HCT116 (cell line): ENCODE measurements around the gene CCDC198. TPM values are rescaled to one million over a fixed set of nuclear protein-coding genes. Genes with fewer than 3 reads are reported as not detected.

Experiments used
- ATAC-seq: fragments of 200-7000 bp; cut with Tn5 transposase; 2 replicates; pipeline ENCODE4 v1.9.1; 2020; ENCODE audit warnings: mild to moderate bottlenecking, moderate library complexity
- Bru-seq: library from RNA; stranded (reverse); fragments of 400-500 nt; gene quantifications from one replicate; lab custom pipeline; 2021; lab: Mats Ljungman, UMichigan
- BruChase-seq, 2 experiments: library from RNA; stranded (reverse); fragments of 400-500 nt; gene quantifications; one replicate each; lab custom pipeline; 2021; lab: Mats Ljungman, UMichigan
- BruUV-seq: library from RNA; stranded (reverse); fragments of 400-500 nt; replicated peaks from 2 replicates; lab custom pipeline; 2021; lab: Mats Ljungman, UMichigan
- CTCF ChIA-PET: fragments of 300-600 bp; sonication (Branson Sonifier 250); formaldehyde crosslinking; loops from one replicate; lab custom pipeline; 2021; ENCODE audit warnings: antibody characterized with exemption; lab: Charles Lee
- POLR2A ChIA-PET: fragments of 300-600, 350-600 bp; sonication (Branson Sonifier 250); formaldehyde crosslinking; loops from one replicate; lab custom pipeline; 2021; ENCODE audit warnings: antibody characterized with exemption; lab: Charles Lee
- RAD21 ChIA-PET, 2 experiments: fragments of 300-600 bp; sonication (Branson Sonifier 250); formaldehyde crosslinking; loops; one replicate each; lab custom pipeline; 2023; ENCODE audit warnings: low total read pairs in 2 of 2; ENCODE audit not compliant: uncharacterized antibody in 2 of 2, unreplicated experiment in 2 of 2, low non-redundant PET in 1 of 2; lab: Charles Lee
- DNase-seq: peaks from one replicate; pipeline ENCODE4 v3.0.0-alpha.2; 2010; ENCODE audit warnings: low read depth, low spot score
- H2AFZ ChIP-seq: fragments of 200-600 bp; shearing (Covaris generic), sonication (generic); 2 replicates; pipeline ENCODE4 v1.6.1; 2017; ENCODE audit warnings: low read depth, mixed run types, mixed read lengths, antibody characterized with exemption, low read length; ENCODE audit not compliant: poor library complexity, severe bottlenecking
- H3K27ac ChIP-seq: 2 replicates; pipeline ENCODE4 v1.5.1; 2012; ENCODE audit warnings: low read depth, low read length
- H3K27me3 ChIP-seq: fragments of 200-600 bp; sonication (generic); 2 replicates; pipeline ENCODE4 v1.6.1; 2016; ENCODE audit warnings: mixed run types, low read length, mixed read lengths; ENCODE audit not compliant: insufficient read depth
- H3K36me3 ChIP-seq, 2 experiments: fragments of 200-500 bp in 1 of 2; fragments of 200-600 bp in 1 of 2; sonication (Bioruptor generic) in 1 of 2; sonication (generic) in 1 of 2; 2 replicates each; pipeline versions ENCODE4 v1.5.1 to v1.6.1; 2014 to 2016; ENCODE audit warnings: low read length in 2 of 2, inconsistent platforms in 1 of 2, mixed read lengths in 1 of 2, mixed run types in 1 of 2; ENCODE audit not compliant: insufficient read depth in 2 of 2, control insufficient read depth in 1 of 2
- H3K4me1 ChIP-seq, 2 experiments: fragments of 200-600 bp in 1 of 2; sonication (generic) in 1 of 2; 2 replicates each; pipeline versions ENCODE4 v1.5.1 to v1.6.1; 2012 to 2017; ENCODE audit warnings: low read length in 2 of 2, inconsistent platforms in 1 of 2, mild to moderate bottlenecking in 1 of 2, mixed read lengths in 1 of 2, mixed run types in 1 of 2, moderate library complexity in 1 of 2; ENCODE audit not compliant: insufficient read depth in 2 of 2, control insufficient read depth in 1 of 2
- H3K4me2 ChIP-seq: fragments of 200-600 bp; sonication (generic); 2 replicates; pipeline ENCODE4 v1.6.1; 2017; ENCODE audit warnings: mixed run types, low read length, mixed read lengths
- H3K4me3 ChIP-seq, 2 experiments: fragments of 200-600 bp in 1 of 2; sonication (generic) in 1 of 2; replicated peaks in 1 of 2; 2 replicates each; pipeline ENCODE4 v1.5.1; 2011 to 2016; ENCODE audit warnings: low read length in 2 of 2, control low read depth in 1 of 2, low read depth in 1 of 2, mild to moderate bottlenecking in 1 of 2, mixed read lengths in 1 of 2, mixed run types in 1 of 2
- H3K79me2 ChIP-seq: fragments of 200-600 bp; sonication (generic); 2 replicates; pipeline ENCODE4 v1.6.1; 2017; ENCODE audit warnings: mild to moderate bottlenecking, mixed run types, low read length, moderate library complexity, mixed read lengths; ENCODE audit not compliant: insufficient read depth
- H3K9ac ChIP-seq: fragments of 200-600 bp; sonication (generic); 2 replicates; pipeline ENCODE4 v1.6.1; 2016; ENCODE audit warnings: low read length, mixed read lengths
- H3K9me2 ChIP-seq: fragments of 200-600 bp; sonication (generic), shearing (Covaris generic); 2 replicates; pipeline ENCODE4 v1.6.1; 2017; ENCODE audit warnings: mixed run types, mild to moderate bottlenecking, moderate library complexity; ENCODE audit not compliant: insufficient read depth
- H3K9me3 ChIP-seq, 2 experiments: fragments of 200-500 bp in 1 of 2; fragments of 200-600 bp in 1 of 2; sonication (Bioruptor generic) in 1 of 2; sonication (generic) in 1 of 2; 2 replicates each; pipeline ENCODE4 v1.6.1; 2014 to 2017; ENCODE audit warnings: low read length in 2 of 2, mixed read lengths in 2 of 2, inconsistent platforms in 1 of 2, low read depth in 1 of 2, mild to moderate bottlenecking in 1 of 2, mixed run types in 1 of 2, moderate library complexity in 1 of 2; ENCODE audit not compliant: control insufficient read depth in 1 of 2, insufficient read depth in 1 of 2
- H4K20me1 ChIP-seq: fragments of 200-600 bp; sonication (generic), shearing (Covaris generic); 2 replicates; pipeline ENCODE4 v1.6.1; 2017; ENCODE audit warnings: mixed run types, mild to moderate bottlenecking, moderate library complexity; ENCODE audit not compliant: insufficient read depth
- EZH2 ChIP-seq: fragments of 200-600 bp; sonication (generic); IDR thresholded peaks from 2 replicates; pipeline ENCODE4 v1.6.1; 2017; ENCODE audit warnings: antibody characterized with exemption, mixed run types
- JUND ChIP-seq: IDR thresholded peaks from 2 replicates; pipeline ENCODE4 v1.6.1; 2012
- MAX ChIP-seq: IDR thresholded peaks from 2 replicates; pipeline ENCODE4 v1.6.1; 2012
- POLR2A ChIP-seq: IDR thresholded peaks from 2 replicates; pipeline ENCODE4 v1.7.0; 2011; ENCODE audit warnings: borderline replicate concordance; ENCODE audit not compliant: insufficient read depth, insufficient read length; ENCODE audit errors: extremely low read depth
- intact Hi-C: fragments of 100-400 bp; cut with micrococcal nuclease; formaldehyde crosslinking; loops from 2 replicates; pipeline ENCODE4 v1.10.0; 2022
- long read RNA-seq: library from polyadenylated mRNA; unstranded; transcript quantifications from one replicate; pipeline ENCODE4 v2.0.0, GENCODE V29; 2021; ENCODE audit not compliant: unreplicated experiment
- polyA plus RNA-seq: library from polyadenylated mRNA; unstranded; fragments of >200 nt; gene quantifications from 2 replicates; pipeline ENCODE4 v1.2.1, GENCODE V29; 2012; ENCODE audit warnings: missing spikeins
- total RNA-seq: library from RNA; stranded (reverse); gene quantifications from one replicate; pipeline ENCODE4 v1.2.1, GENCODE V29; 2021; ENCODE audit not compliant: unreplicated experiment
- TF ChIP-seq, protein P1 (sequence below): IDR thresholded peaks from 2 replicates; pipeline ENCODE4 v1.6.1; 2011; ENCODE audit warnings: mild to moderate bottlenecking, low read length, moderate library complexity; ENCODE audit not compliant: insufficient replicate concordance; ENCODE audit errors: extremely low read depth

Gene CCDC198
- total RNA-seq (not detected), Bru-seq, nascent RNA (not detected), BruChase-seq, experiment 1, labeled RNA remaining after a 6-hour chase (not detected), BruChase-seq, experiment 2, labeled RNA remaining after a 2-hour chase (not detected)
- polyA plus RNA-seq: not detected in 2 replicates
- long read RNA-seq: 0 reads

- H3K9me3 ChIP-seq: no peaks in the 10 kb centered on the region
- DNase-seq: no peak
- H3K9me2 ChIP-seq: no peaks in the 10 kb centered on the region
- H4K20me1 ChIP-seq: no peaks in the 10 kb centered on the region
- no peak within 1 kb of the TSS for H3K4me3 ChIP-seq
- BruUV-seq: no TSS peak
- no peak within 1 kb of the TSS for H3K27ac ChIP-seq
- no peaks in the 10 kb centered on the region for H3K79me2 ChIP-seq
- RAD21 ChIA-PET: no interaction called here
- no peak within 1 kb of the TSS; the same call in 1 of the 2 replicates for H3K4me2 ChIP-seq
- TF ChIP-seq MAX (no peak), POLR2A (no peak), JUND (no peak), EZH2 (no peak)
- TF ChIP-seq, protein P1, sequence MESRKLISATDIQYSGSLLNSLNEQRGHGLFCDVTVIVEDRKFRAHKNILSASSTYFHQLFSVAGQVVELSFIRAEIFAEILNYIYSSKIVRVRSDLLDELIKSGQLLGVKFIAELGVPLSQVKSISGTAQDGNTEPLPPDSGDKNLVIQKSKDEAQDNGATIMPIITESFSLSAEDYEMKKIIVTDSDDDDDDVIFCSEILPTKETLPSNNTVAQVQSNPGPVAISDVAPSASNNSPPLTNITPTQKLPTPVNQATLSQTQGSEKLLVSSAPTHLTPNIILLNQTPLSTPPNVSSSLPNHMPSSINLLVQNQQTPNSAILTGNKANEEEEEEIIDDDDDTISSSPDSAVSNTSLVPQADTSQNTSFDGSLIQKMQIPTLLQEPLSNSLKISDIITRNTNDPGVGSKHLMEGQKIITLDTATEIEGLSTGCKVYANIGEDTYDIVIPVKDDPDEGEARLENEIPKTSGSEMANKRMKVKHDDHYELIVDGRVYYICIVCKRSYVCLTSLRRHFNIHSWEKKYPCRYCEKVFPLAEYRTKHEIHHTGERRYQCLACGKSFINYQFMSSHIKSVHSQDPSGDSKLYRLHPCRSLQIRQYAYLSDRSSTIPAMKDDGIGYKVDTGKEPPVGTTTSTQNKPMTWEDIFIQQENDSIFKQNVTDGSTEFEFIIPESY: no peak
- no peak for ATAC-seq
- CTCF ChIA-PET: interaction anchor here (1.0 kb wide), 1 partner anchor 199 kb away, joined by 3 read pairs; no protein-coding TSS in a partner anchor
- no peak within 1 kb of the TSS for H3K9ac ChIP-seq
- POLR2A ChIA-PET: no interaction called here
- intact Hi-C loops: no loop called here
- H3K36me3 ChIP-seq: no peaks in the 10 kb centered on the region
- H2AFZ ChIP-seq: no peak within 1 kb of the TSS
- H3K27me3 ChIP-seq: peaks cover 60% of the 10 kb centered on the region
- H3K4me1 ChIP-seq: 0 out of 4 replicates have a peak, but pooled peaks cover 0 to 3% of the 10 kb centered on the region in 2 experiments
These were observed at the start of gene CCDC198 for GRCh38 chr14:57493467-57494181. CCDC198 (minus strand) TSS chr14:57493857; CDS start chr14:57493715, 142 bp downstream.
